ENCODE results near the gene FAIM2. TPM values are rescaled to one million over a fixed set of nuclear protein-coding genes. Genes with fewer than 3 reads are reported as not detected.
A peak's percentile ranks its signal among the peaks of the same experiment; 100 is the strongest.

FAIM2 gene
- total RNA-seq, 1 donor from 2014 or later, result 0.18 TPM

DNA sequence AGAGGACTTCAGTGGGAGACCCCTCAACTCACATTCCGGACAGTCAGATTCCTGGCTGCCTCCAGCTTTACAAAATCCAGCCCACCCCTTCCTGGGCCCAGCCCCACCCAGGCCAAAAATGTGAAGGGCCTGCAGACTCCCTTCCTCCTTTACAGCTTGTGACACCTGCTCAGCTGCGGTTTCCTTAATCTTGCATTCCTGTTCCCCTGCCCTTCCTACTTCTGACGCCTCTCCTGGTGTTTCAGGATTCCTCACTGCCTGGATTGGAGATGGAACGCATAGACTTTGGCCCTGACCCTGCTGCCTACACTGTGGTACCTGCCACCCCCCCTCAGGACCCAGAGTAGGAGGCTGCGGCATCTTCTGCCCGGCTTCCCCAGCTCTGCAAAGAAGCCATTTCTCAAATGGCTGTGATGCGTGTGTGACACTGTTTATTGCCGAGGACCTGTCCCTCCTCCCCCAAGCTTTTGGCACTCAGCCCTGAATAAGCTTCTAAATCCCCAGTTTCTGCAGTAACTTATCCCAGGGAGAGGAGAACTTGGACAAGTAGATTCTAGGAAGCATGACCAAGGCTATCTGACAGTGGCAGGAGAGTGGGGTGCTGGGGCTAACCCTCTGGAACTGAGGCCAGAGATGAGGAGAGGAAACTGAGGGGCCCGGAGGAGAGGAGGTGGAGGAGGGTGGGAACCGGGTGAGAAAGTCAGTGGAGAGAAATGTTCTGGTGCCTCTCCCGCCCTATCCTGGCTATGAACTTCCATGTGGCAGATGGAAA lies 35.9 kb downstream of the FAIM2 start:
- no peak overlapping the region for H3K4me2 ChIP-seq (ENCODE audit: low read length)
- no peak for FAIRE-seq
- Mint-ChIP-seq H3K36me3 (ENCODE audit: low read depth, unreplicated experiment) (no peaks in the 10 kb centered on the region), H3K27ac (ENCODE audit: unreplicated experiment) (no peak overlapping the region), H3K9me3 (ENCODE audit: unreplicated experiment) (peaks cover 2% of the 10 kb centered on the region), H3K4me1 (ENCODE audit: low read depth, unreplicated experiment) (peaks cover 16% of the 10 kb centered on the region), H3K4me3 (ENCODE audit: unreplicated experiment) (peak overlapping the region; percentile 68), H3K27me3 (ENCODE audit: low read depth, unreplicated experiment) (peaks cover 56% of the 10 kb centered on the region)
- no peaks in the 10 kb centered on the region for H3K79me2 ChIP-seq (ENCODE audit: insufficient read depth, low read length)
- H3K4me1 ChIP-seq (ENCODE audit: insufficient read depth, low read length), result peaks cover 11% of the 10 kb centered on the region
- no peak overlapping the region for H2AFZ ChIP-seq (ENCODE audit: low read depth, low read length)
- H3K36me3 ChIP-seq (ENCODE audit: insufficient read depth, low read length), result no peaks in the 10 kb centered on the region
- TF ChIP-seq, protein P1, sequence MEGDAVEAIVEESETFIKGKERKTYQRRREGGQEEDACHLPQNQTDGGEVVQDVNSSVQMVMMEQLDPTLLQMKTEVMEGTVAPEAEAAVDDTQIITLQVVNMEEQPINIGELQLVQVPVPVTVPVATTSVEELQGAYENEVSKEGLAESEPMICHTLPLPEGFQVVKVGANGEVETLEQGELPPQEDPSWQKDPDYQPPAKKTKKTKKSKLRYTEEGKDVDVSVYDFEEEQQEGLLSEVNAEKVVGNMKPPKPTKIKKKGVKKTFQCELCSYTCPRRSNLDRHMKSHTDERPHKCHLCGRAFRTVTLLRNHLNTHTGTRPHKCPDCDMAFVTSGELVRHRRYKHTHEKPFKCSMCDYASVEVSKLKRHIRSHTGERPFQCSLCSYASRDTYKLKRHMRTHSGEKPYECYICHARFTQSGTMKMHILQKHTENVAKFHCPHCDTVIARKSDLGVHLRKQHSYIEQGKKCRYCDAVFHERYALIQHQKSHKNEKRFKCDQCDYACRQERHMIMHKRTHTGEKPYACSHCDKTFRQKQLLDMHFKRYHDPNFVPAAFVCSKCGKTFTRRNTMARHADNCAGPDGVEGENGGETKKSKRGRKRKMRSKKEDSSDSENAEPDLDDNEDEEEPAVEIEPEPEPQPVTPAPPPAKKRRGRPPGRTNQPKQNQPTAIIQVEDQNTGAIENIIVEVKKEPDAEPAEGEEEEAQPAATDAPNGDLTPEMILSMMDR (IDR thresholded peaks at IDR 0.05; ENCODE audit: insufficient read depth, low read depth, low read length), result no peak
- no peak for TF ChIP-seq EZH2 (IDR thresholded peaks at IDR 0.05; ENCODE audit: insufficient read depth, low read length)
- H4K20me1 ChIP-seq (ENCODE audit: insufficient read depth, low read length), result no peaks in the 10 kb centered on the region
- H3K27me3 ChIP-seq (ENCODE audit: insufficient read depth, low read length), result peaks cover 8% of the 10 kb centered on the region
- no peak for DNase-seq (ENCODE audit: low read depth)
- H3K9me3 ChIP-seq (ENCODE audit: insufficient read depth, low read depth, low read length), result no peaks in the 10 kb centered on the region
- H3K9ac ChIP-seq (ENCODE audit: low read length), result no peak overlapping the region
- H3K4me3 ChIP-seq (ENCODE audit: insufficient read depth, low read depth, low read length), result no peak overlapping the region
- no peak overlapping the region for H3K27ac ChIP-seq (ENCODE audit: low read depth, low read length)

GRCh38 chr12:49866859-49867569 lies 36.7 kb downstream of the FAIM2 start:
- FAIRE-seq, result no peak
- H3K4me1 ChIP-seq (ENCODE audit: insufficient read depth, low read length), result peaks cover 11% of the 10 kb centered on the region

More at GRCh38 chr12:49866859-49867569, 36.7 kb downstream of the FAIM2 start:
- Histone ChIP-seq H3K9me3 (ENCODE audit: insufficient read depth, low read depth, low read length) (no peaks in the 10 kb centered on the region), H3K36me3 (ENCODE audit: insufficient read depth, low read length) (no peaks in the 10 kb centered on the region), H3K9ac (ENCODE audit: low read length) (no peak overlapping the region), H3K4me3 (ENCODE audit: insufficient read depth, low read depth, low read length) (no peak overlapping the region), H3K79me2 (ENCODE audit: insufficient read depth, low read length) (no peaks in the 10 kb centered on the region), H3K27me3 (ENCODE audit: insufficient read depth, low read length) (peaks cover 8% of the 10 kb centered on the region), H3K27ac (ENCODE audit: low read depth, low read length) (no peak overlapping the region), H2AFZ (ENCODE audit: low read depth, low read length) (peak overlapping the region; percentile 23), H3K4me2 (ENCODE audit: low read length) (no peak overlapping the region), H4K20me1 (ENCODE audit: insufficient read depth, low read length) (no peaks in the 10 kb centered on the region)
- TF ChIP-seq EZH2 (IDR thresholded peaks at IDR 0.05; ENCODE audit: insufficient read depth, low read length), result no peak
- TF ChIP-seq, protein P1 (IDR thresholded peaks at IDR 0.05; ENCODE audit: insufficient read depth, low read depth, low read length), result peak; percentile 84
- Mint-ChIP-seq H3K9me3 (ENCODE audit: unreplicated experiment) (peaks cover 2% of the 10 kb centered on the region), H3K36me3 (ENCODE audit: low read depth, unreplicated experiment) (no peaks in the 10 kb centered on the region), H3K4me1 (ENCODE audit: low read depth, unreplicated experiment) (peaks cover 16% of the 10 kb centered on the region), H3K4me3 (ENCODE audit: unreplicated experiment) (no peak overlapping the region), H3K27ac (ENCODE audit: unreplicated experiment) (no peak overlapping the region), H3K27me3 (ENCODE audit: low read depth, unreplicated experiment) (peaks cover 48% of the 10 kb centered on the region)
- no peak for DNase-seq (ENCODE audit: low read depth)
